ENCODE data around the gene CHST5.

GRCh38 chr16:75526032-75526790, 9.7 kb downstream of the CHST5 start:
- TF ChIP-seq CTCF (IDR thresholded peaks at IDR 0.05) (no peak), POLR2A (IDR thresholded peaks at IDR 0.05) (no peak)
